Stimulated activated CD8-positive, alpha-beta memory T cell treated with anti-CD3 and anti-CD28 coated beads, Interleukin-2, amount 100 ng/mL, for 48 hours (primary cell): ENCODE results near the gene INSYN2A.

Source experiments
- DNase-seq, 2 donors: peaks; one replicate each; pipeline ENCODE4 v3.0.0-alpha.2; 2020; ENCODE audit warnings: low read depth in 2 of 2

INSYN2A gene

DNA sequence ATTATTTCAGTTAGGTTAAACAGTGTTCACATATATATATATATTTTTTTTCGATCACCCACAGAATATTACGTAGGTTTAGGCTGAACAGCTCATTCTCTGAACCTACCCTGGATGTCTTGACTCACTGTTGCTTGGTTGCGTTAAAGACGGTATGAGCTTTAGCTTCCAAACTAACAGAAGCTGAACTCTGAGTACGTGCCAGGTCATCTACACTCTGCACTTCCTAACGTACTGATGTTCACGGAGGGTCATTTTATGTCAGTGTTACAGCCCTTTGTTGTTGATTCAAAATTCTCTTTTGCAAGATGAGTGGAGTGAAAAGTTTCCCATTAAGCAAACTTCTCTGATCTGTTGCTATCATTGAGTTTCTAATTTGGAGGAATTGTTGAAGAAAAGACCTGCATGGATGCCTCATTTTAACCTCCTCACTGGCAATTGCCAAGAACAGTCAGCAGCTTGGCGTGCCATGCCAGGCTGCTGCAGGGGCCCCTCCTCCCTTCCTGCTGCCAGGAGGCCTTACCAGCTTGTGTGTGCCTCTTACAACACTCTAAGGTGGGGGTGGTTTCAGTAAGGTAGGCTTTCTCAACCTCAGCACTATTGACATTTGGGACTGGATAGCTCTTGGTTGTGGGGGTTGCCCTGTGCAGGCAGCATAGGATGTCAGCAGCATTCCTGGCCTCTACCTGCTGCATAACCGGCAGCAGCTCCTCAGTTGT is 44.3 kb downstream of the INSYN2A start:
- no peak for DNase-seq

DNA sequence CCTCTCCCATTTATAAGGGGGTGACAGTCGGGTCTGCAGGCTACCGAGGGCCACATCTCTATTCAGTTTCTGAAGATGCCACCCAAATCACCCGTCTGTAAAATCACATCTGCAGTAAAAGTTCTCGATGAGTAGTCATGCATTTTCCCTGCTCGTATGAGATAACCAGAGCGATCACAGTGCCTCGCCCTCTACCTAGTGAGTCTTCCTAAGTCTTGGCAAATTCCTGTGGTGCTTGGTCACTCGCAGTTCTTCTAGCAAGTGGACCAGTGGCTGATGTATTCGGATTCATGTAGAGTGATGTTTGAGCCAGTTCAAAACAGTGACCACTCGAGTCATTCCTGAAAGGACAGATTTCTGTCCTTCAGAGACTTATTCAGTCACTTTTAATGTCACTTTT is 44.9 kb downstream of the INSYN2A start:
- no peak for DNase-seq

DNA sequence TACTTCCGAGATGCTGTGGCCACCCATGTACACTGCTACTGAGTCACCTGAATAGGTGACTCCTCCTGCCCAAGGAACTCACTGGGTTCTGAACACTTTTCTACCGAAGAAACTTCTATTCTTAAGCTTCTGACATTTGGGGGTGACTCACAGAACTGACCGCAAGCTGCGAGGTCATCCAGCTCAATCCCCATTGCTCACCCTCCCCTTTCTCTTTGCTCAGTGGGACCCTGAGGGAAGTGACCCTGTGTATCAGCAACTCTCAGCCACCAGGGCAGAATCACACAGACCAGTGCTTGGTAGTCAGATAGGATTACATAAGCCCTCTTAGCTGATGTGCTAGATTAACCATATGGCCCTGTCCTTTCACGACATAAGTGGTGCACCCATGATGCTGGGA is 46.3 kb downstream of the INSYN2A start:
- no peak for DNase-seq

DNA sequence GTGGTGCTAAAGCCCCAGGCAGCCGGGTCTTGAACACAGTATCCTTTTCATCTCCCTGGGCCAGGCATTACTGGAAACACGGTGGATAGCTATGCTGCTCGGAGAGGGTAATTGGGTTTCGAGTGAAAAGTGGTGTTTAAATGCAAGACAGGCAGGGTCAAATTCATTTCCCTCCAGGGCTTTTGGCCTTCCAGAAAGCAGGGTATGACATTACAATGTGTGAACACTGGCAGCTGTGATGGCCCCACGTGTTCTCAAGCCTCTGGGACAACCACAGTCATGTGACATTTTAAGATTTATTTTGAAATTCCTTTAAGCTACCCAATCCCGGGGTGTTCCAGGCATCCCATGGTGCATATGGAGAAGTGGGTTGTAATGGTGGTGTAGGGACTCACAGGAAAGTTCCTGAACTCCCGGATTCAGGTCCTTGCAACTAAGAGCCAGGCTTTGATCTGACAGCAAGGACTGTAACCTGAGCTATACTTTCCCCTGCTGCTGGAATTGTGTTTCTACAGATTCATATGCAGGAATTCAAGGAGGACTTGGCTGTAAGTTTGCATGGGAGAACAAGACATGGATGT is 46.8 kb downstream of the INSYN2A start:
- no peak for DNase-seq

DNA sequence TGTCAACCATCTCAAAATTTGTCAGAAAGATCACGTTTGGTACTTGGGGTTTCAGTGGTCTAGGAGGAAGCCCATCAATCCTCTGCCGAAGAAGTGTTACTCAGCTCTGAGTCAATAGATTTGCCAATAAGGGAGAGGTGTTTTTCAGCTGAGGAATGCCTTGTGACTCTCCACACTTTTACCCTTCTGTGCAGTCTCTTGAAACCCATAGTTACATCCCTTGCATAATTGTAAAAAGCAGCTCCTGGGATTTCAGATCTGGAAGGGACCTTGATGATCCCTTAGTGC is 47.5 kb downstream of the INSYN2A start:
- no peak for DNase-seq

DNA sequence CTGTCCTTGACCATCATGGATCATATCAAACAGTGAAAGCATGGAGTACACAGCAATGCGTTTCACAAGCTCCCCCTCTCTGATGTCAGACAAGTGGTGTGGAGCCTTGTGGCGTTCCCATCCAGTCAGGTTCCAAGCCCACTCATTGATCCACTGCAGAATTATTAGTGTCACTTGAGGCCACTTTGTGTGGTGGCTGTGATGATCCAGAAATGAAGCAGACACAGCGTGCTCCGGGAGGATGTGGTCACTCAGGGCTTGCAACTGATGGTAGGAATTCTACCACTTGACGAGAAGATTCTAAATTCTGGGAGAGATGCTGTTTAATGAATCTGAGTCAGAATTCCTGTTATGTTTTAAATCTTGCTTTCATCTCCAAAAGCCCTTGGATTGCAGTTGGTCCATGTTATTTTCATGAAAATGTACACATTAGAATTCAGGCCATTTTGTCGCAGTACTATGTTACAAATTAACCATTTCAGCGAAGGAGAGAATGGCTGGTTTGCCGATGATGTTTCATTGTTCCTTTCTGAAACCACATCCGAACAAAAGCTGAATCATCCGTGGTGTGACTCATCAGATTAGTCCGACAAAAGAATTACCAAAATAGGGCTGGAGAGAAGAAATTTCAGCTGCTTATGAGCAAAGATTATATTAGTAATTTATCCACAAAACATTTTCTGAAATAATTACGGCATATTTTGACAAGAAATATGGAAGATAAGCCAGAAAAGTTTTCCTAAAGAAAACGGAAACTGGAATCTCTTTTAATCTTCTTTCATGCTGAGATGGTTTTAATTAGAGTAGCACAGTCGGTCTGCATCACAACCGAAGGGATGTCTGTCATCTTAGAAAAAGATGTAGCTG is 48.1 kb downstream of the INSYN2A start:
- no peak for DNase-seq

DNA sequence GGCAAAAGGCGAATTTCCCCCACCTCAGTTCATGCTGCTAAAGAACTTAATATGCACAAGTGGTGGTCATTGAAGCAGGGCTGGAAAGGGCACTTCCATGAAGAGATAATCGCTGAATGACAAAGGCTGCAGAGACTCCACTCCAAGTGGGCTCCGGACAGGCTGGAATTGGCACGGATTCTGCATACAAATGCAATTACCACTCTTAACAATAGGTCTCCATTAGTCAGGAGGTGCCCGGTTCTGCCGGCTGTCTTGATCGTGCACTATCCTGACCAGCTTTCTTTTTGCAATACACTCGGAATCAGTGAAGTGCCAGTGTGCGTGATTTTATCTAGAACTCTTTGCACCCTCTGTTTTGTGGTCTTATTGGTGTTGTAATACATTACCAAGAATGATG is 49.7 kb downstream of the INSYN2A start:
- no peak for DNase-seq
